Measurements from ENCODE around the gene AARS2.

GRCh38 chr6:44285552-44286284 is 27.4 kb downstream of the AARS2 start:
- TF ChIP-seq CTCF (IDR thresholded peaks at IDR 0.05; ENCODE audit: borderline replicate concordance, extremely low read depth, low read length, poor library complexity, severe bottlenecking) (no peak), EZH2 (IDR thresholded peaks at IDR 0.05; ENCODE audit: borderline replicate concordance, low read depth, low read length, severe bottlenecking) (no peak)
